HG02981 (cell line): ENCODE data around the gene AGT.
"Not testable (repeated sequence)": the region's sequence is repeated elsewhere in the genome, so short reads cannot be mapped to it uniquely, and the experiment has no call there.

Experiments used
- ATAC-seq: cut with Tn5 transposase; IDR thresholded peaks from one replicate; pipeline ENCODE4 v1.9.1; 2021; ENCODE audit warnings: mild to moderate bottlenecking, moderate library complexity; ENCODE audit not compliant: unreplicated experiment

Gene AGT

DNA sequence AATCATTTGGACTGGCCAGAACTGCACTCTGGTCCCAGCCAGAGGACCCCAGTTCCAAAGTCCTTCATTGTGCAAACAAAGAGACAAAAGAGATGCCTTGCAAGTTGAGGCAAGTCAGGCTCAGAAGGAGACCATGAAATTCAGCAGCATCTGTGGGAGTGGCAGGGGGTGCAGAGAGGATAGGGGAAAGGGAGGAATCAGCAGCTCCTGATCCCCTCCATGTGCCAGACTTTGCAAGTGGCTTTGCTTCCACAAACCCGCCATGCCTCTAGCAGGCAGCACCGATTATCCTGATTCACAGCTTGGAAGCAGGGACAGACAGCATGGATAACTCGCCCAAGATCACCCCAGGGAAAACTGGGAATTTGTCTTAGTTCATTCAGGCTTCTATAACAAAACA is 31.1 kb upstream of the AGT start:
- ATAC-seq, result no peak

DNA sequence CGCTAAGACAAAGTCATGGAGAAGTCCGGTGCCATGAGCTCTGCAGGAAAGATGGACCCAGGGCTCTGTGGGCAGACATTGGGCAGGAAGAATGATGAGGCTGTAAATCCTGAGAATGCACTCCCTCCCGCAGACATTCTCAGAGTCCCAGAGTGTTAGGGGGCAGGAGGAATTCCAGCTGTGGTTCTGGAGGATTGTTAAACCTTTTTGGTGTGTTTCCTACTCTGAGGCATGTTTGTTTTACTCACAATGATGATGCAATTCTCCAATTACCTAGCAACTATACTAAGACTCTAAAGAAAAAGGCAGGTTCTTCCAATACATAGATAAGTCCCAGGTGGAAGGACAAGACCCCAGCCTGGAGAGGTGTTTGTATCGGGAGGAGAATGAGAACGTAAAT is 30.5 kb upstream of the AGT start:
- ATAC-seq, result no peak

DNA sequence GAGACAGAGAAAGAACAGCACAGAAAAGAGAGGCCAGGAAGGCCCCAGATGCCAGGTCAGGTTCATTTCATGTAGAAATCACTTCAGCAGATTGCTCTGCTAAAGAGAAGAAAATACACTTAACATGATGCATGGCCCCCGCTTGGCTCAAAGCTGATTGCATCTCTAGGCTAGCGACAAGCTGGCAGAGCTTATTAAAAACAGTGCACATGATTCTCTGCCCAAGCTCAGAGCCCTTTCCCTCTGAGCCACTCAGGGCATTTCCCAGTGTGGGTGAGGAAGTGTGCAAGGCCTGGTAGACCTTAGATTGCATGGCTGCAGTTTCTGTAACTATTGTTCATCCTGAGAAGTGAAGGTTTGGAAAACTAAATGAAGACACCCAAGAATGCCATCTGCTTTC is 30.0 kb upstream of the AGT start:
- no peak for ATAC-seq

DNA sequence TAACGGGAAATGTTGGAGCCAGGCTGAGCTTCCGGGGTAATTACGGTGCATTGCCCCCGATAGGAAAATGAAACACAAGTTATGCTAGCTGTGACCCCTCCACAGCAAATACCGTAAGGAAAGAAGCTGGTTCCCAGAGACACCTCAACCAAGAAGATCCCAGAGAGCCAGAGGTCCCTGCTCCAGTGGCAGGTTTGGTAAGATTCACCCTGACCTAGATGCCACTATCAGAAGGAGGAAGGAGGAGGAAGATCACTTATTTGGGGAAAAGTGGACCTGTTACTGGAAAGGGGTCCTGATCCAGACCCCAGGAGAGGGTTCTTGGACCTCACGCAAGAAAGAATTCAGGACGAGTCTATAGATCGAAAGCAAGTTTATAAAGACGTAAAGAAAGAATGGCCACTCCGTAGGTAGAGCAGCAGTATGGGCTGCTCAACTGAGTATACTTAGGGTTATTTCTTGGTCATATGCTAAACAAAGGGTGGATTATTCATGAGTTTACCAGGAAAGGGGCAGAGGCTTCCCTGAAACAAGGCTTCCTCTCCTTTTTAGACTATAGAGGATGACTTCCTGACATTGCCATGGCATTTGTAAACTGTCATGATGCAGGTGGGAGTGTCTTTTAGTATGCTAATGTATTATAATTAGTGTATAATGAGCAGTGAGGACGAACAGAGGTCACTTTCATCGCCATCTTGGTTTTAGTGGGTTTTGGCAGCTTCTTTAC is 25.8 kb upstream of the AGT start:
- ATAC-seq, result no peak

DNA sequence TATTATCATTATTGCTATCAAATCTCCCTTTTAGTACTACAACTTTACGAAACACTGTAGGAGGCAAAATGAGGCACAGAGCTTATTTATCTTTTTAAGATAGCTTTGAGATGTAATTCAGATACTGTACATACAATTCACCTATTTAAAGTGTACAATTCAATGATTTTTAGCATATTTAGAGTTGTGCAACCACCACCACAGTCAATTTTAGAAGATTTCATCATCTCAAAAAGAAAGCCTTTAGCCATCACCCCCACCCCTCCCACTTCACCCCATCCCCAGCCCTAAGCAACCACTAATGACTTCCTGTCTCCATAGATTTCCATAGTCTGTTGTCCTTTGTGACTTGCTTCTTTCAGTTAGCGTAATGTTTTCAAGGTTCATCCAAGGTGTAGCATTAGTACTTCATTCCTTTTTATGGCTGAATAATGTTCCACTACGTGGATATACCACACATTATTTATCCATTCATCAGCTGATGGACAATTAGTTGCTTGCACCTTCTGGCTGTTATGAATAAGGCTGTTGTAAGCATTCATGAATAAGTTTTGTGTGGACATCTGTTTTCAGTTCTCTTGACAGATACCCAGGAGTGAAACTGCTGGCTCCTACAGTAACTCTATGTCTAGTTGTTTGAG is 23.8 kb upstream of the AGT start:
- no peak for ATAC-seq

DNA sequence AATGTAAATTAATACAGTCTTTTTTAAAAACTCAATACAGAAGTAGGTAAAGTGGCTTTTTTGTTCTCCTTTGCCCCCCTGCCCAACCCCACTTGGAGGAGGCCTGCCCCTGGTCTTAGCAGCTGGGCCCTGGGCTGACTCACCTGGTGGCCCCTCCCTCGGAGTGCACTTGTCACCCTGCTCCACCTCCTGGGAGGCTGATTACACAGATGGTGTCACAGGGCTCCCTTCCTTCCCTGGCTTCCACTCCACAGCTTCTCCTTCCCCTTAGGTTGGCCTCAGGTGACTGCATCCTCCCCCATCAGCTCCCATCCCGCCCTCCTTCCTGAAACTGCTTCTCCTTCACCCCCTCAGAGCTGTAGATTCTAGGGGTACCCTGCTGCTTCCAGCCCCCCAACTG is 21.5 kb upstream of the AGT start:
- no peak for ATAC-seq

DNA sequence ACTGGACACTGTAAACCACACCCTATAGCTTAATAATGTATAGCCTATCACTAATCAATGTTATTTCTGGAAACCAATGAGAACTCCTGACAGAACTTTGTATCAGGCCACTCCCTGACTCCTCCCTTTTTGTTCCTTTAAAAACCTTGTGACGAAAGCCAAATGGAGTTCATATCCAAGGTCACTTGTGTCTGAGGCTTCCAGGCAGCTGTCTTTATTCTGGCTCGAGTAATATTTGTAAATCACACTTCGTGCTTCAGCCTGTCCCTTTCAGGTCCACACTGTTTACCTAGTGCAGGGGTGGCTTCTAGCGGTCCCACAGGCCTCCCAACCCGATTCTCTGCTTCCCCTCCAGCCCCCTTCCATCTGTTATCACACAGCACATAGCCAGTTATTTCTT is 17.1 kb upstream of the AGT start:
- ATAC-seq, result no peak

DNA sequence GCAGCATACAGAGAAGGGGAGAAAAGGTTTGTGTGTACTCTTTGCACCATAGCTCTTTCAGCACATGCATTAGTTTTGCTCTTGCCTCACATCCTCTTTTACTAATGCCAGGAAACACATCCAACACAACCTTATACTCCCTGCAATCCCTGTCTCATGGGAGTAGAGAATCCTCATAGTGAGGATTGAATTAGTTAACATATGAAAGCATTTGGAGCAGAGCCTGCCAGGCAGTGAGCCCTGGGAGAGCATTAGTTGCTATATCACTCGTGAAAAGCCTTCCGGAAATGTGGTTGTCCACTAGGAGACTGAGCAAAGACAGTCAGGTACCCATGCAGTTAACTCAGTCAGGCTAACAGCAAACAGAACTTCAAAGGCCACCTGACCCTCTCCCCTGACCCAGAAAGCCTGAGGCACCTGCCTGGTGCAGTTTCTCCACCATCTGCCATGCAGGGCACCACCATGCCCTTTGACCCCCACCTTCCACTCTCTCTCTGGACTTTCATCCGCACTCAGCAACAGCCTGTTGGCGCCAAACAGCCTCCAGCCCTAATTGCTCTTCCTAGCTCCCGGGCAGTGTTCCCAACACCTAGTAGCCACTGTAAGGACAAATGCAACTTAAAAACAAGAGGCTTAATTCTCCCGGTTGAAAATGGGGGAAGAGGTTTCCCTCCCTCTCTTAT is 14.9 kb upstream of the AGT start:
- no peak for ATAC-seq

DNA sequence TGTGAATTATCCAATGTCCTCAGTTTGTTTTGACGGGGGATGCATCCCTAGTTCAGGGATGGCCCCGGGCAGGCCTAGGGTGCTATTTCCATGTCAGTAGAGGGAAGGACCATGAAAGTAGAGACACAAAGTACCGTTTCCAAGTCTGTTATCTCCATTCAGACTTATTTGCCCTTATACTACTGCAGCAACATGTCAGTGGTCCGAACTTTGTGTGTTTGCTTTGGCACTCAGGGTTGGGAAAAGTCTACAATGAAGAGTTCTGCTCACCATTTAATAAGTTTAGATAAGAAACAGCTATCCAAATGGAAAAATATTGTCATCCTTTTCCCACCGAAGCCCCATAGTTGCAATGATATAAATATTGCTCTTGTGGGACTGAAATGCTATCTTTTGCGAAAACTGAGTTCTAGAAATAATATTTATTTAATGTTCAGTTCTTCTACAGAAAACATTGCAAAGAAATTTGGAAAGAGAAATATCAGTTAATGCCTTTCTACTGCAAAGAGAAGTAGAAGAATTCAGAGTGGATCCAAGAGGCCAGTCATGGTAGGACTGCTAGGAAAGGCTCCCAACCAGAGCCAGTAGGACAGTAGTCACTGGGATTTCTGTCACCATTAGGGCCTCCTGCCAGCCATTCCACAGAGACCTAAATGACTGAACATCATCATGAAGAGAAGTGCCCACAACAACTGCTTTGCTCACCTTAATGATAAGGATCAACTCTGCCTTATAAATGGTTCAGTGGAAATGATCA is 11.5 kb upstream of the AGT start:
- ATAC-seq, result no peak

DNA sequence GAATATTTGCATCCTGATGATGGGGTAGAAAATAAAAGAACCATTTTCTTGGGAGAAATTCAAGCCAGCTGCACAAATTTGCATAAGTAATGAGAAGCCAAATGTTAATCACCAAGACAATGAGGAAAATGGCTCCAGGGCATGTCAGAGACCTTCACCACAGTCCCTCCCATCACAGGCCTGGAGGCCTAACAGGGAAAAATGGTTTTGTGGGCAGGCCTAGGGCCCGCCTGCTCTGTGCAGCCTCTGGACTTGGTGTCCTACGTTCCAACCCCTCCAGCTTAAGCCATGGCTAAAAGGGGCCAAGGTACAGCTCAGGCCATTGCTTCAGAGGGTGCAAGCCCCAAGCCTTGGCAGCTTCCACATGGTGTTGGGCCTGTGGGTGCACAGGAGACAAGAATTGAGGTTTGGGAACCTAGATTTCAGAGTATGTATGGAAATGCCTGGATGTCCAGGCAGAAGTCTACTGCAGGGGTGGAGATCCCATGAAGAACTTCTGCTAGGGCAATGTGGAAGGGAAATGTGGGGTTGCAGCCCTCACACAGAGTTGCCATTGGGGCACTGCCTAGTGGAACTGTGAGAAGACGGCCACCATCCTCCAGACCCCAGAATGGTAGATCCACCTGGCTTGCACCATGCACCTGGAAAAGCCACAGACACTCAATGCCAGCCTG is 8.1 kb upstream of the AGT start:
- ATAC-seq, result not testable (repeated sequence)

DNA sequence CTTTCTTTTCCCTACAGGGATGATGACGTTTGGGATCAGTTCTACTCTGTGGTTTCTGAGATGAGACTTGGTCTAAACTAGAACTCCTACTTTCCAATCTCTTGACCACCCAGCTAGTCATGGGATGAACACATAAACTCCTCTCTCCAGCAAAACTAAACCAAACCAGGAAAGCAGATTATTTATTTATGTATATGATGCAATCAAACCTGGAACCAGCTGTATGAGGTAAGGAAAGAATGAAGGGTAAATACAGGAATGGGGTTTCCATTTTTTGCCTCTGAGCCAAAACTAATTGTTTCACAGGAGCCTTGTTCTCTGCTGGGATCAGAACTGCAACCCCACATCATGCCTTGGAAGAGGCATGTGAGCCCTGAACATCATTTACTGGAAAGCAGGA is 3.3 kb upstream of the AGT start:
- ATAC-seq, result no peak

DNA sequence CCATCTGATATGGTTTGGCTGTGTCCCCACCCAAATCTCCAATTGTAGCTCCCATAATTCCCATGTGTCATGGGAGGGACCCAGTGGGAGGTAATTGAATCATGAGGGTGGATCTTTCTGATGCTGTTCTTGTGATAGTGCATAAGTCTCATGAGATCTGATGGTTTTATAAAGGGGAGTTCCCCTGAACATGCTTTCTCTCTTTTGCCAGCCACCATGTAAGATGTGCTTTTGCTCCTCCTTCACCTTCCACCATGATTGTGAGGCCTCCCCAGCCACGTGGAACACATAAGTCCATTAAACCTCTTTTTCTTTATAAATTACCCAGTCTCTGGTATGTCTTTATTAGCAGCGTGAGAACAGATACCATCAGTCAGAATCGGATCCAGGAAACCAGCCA is 2.5 kb upstream of the AGT start:
- not testable (repeated sequence) for ATAC-seq

DNA sequence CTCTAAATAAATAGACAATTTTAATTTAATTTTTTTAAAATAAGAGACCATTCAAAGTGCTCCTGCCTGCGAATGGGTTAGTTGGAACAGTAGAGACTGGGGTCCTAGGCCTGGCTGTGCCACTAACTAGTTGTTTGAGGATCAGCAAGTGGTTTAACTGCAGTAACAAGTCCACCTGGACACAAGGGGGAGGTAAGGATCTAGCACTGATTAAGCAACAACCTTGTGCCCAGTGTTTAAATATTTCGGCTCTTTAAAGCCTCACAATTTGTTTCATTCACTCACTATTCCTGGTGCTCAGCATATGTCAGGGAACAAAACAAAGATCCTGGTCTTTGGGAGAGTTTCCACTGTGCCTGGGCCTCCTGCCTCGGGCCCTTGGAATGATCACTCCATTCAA is 1.6 kb upstream of the AGT start:
- ATAC-seq, result no peak

DNA sequence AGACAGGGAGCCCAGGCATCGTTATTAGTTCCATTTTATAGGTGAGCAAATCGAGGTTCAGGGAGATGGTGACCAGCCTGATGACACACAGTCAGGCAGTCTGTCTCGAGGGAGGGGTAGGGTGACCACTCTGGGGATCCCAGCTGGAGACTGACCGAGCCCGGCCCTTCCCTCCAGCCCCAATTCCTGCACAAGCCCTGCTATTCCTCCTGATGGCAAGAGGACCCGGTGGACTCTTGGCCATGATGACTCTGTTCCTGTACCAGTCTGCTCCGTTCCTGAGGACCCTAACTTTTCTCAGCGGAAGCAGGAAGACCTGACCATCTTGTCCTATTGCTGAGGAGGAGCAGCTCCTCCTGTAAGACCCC is 391 bp downstream of the AGT start:
- no peak for ATAC-seq

DNA sequence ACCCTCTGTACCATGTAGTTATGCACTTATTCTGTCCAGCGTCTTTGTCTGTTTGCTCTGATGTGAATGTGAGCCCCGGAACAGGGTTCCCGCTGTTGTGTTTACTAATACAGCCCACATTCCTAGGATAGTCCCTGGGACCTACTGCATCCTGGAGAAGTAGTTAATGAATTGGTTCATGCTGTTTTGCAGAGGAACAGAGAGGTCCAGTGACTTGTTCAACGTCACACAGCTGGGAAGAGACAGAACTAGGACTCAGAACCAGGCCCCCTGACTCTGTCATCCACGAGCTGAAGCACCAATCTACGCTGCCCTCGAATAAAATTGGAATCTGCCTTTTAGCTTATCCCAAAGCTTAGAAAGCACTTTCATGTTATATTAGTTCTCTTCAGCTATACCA is 784 bp downstream of the AGT start:
- ATAC-seq, result no peak

DNA sequence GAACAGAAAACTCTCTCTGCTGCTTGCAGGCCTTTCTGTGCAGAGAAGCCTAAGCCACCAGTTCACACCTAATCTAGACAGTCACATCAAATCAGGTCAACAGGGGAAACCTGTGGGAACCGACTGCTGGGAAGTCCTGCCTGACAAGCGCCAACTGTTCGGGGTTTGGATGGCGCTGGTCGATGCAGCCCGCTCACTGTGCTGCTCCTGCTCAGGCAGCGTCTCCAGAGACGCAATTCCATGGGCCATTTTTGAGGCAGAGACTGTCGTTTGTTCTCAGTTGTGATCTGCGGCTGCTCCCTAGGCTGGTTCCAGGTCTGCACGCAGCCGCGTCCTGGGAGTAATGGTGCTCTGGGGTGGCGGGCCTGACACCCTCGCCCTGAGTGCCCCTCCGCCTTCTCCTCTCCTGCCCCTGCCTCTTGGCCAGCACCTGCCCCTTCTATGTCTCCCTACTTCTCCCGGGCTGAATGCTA is 1.4 kb downstream of the AGT start:
- ATAC-seq, result no peak

DNA sequence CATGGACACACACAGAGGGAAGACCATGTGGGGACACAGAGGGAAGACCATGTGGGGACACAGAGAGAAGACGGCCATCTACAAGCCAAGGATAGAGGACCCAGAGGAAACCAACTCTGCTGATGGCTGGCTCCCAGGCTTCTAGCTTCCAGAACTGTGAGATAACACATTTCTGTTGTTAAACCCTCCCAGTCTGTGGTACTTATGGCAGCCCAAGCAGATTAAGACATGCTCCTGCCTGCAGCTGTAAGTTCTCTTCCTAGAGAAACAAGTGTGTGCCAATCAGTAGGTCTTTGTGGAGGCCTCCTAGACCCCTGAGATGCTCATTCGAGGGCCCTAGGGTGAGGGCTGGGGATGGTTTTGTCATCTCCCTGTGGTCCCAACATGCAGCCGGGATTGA is 2.7 kb downstream of the AGT start:
- ATAC-seq, result no peak

DNA sequence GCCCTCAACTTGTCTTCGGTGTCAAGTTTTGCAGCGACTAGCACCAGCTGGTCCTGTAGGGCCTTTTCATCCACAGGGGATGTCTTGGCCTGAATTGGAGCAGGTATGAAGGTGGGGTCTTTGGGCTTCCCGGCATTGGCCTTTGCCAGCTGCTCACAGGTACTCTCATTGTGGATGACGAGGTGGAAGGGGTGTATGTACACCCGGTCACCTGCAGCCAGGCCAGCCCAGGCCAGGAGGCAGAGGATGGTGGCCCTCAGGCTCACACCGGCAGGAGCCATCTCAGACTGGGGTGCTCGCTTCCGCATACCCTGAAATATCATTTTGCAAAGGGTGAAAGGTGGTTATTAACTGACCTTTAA is 3.4 kb downstream of the AGT start:
- no peak for ATAC-seq

DNA sequence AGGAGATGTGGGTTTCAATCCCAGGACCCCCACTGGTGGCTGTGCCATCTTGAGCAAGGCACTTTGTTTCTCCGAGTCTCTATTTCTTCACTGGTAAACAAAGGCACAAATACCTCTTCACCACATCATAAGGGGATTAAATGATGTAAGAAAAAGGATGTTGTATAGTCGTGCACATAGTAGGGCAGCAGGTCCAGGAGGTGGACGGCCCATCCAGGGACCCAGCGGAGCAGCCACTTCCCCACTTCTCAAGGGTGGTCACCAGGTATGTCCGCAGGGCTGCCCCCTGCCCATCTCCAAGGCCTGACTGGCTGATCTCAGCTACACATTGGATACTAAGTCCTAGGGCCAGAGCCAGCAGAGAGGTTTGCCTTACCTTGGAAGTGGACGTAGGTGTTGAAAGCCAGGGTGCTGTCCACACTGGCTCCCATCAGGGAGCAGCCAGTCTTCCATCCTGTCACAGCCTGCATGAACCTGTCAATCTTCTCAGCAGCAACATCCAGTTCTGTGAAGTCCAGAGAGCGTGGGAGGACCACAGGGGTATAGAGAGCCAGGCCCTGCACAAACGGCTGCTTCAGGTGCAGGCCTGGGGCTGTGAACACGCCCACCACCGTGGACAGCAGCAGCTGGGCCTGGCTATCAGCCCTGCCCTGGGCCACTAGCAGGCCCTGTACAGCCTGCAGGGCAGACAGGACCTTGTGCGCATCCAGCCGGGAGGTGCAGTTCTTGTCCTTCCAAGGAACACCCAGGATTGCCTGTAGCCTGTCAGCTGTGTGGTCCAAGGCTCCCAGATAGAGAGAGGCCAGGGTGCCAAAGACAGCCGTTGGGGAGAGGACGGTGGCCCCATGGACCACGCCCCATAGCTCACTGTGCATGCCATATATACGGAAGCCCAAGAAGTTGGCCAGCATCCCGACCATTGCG is 4.0 kb downstream of the AGT start:
- ATAC-seq, result no peak
